ENCODE measurements around the gene GPR149. TPM values are rescaled to one million over a fixed set of nuclear protein-coding genes. Genes with fewer than 3 reads are reported as not detected.

The GPR149 gene
- total and polyA plus RNA-seq, 2 of the 8 experiments (the other 6 are each of a cell fraction or from before 2014, with no cell fraction given), result not detected

- Histone ChIP-seq H3K79me1 (ENCODE audit: low read depth, low read length) (no peaks in the 10 kb centered on the region; the same call in 1 of the 2 replicates), H3K4me1 (replicated peaks in 1 of 4; ENCODE audit: control insufficient read depth in 3 of 4, insufficient read depth in 4 of 4, low read length in 3 of 4) (no peaks in the 10 kb centered on the region), H3K56ac (replicated peaks; ENCODE audit: insufficient read length, low read depth, low read length) (no peak overlapping the region), H2AK5ac (ENCODE audit: low read depth, low read length) (no peak overlapping the region), H3K9ac (replicated peaks in 1 of 4; ENCODE audit: extremely low read depth in 1 of 4, low read depth in 3 of 4, low read length in 3 of 4) (no peak overlapping the region), H3K27ac (ENCODE audit: low read depth, low read length) (no peak overlapping the region), H3K27me3 (replicated peaks in 1 of 4; ENCODE audit: control insufficient read depth in 3 of 4, extremely low read depth in 1 of 4, insufficient read depth in 3 of 4, low read length in 3 of 4) (no peaks in the 10 kb centered on the region), H2BK5ac (ENCODE audit: low read depth, low read length) (no peak overlapping the region), H2BK12ac (ENCODE audit: low read depth, low read length) (no peak overlapping the region), H4K91ac (replicated peaks; ENCODE audit: insufficient read length, low read length) (no peak overlapping the region), H2BK15ac (ENCODE audit: low read length) (no peak overlapping the region), H3K4me3 (ENCODE audit: extremely low read depth in 1 of 4, insufficient read depth in 2 of 4, low read depth in 3 of 4, low read length in 4 of 4) (no peak overlapping the region), H2BK120ac (replicated peaks; ENCODE audit: low read depth, low read length) (no peak overlapping the region), H3K36me3 (ENCODE audit: control insufficient read depth in 2 of 4, insufficient read depth in 4 of 4, low read length in 3 of 4) (peaks cover 12 to 83% (median 27%) of the 10 kb centered on the region in 4 experiments), H3K4me2 (ENCODE audit: insufficient read depth in 1 of 2, low read depth in 2 of 2, low read length in 2 of 2) (no peak overlapping the region), H3K14ac (ENCODE audit: insufficient read length) (no peak overlapping the region), H4K20me1 (replicated peaks in 1 of 2; ENCODE audit: control insufficient read depth in 1 of 2, insufficient read depth in 2 of 2, low read length in 2 of 2) (peaks cover 4 to 5% of the 10 kb centered on the region in 2 experiments), H2AFZ (ENCODE audit: low read length) (no peak overlapping the region), H3K18ac (ENCODE audit: extremely low read depth, low read length) (no peak overlapping the region), H3K79me2 (ENCODE audit: control insufficient read depth in 1 of 2, insufficient read depth in 2 of 2, low read length in 2 of 2) (peaks cover 0 to 39% of the 10 kb centered on the region in 2 experiments; a peak in 3 of 4 replicates), H3K23ac (ENCODE audit: insufficient read length) (no peak overlapping the region), H3K23me2 (ENCODE audit: low read depth, low read length) (no peaks in the 10 kb centered on the region), H3K4ac (replicated peaks; ENCODE audit: insufficient read length, low read depth, low read length) (no peak overlapping the region), H3K9me3 (ENCODE audit: insufficient read depth in 2 of 2, low read depth in 1 of 2, low read length in 1 of 2) (no peaks in the 10 kb centered on the region), H4K5ac (ENCODE audit: insufficient read length, low read depth, low read length) (no peak overlapping the region), H4K8ac (ENCODE audit: extremely low read depth, insufficient read depth, low read length) (no peak overlapping the region), H2BK20ac (ENCODE audit: low read length) (no peak overlapping the region)
- DNase-seq (ENCODE audit: low read depth in 1 of 2, low spot score in 2 of 2) (no peak), FAIRE-seq (no peak)
- no peak for TF ChIP-seq PHF8 (conservative IDR thresholded peaks at IDR 0.05; ENCODE audit: low read depth, low read length)
- TF ChIP-seq SP2 (IDR thresholded peaks at IDR 0.05; ENCODE audit: low read length), result no peak
- TF ChIP-seq TAF1 (IDR thresholded peaks at IDR 0.05; ENCODE audit: low read depth, low read length), result no peak
- no peak for TF ChIP-seq BACH1 (IDR thresholded peaks at IDR 0.05; ENCODE audit: low read length)
- TF ChIP-seq KDM1A (IDR thresholded peaks at IDR 0.05; ENCODE audit: borderline replicate concordance, low read length), result no peak
- no peak for TF ChIP-seq USF2 (IDR thresholded peaks at IDR 0.05; ENCODE audit: low read length)
- no peak for TF ChIP-seq KDM5A (IDR thresholded peaks at IDR 0.05; ENCODE audit: low read length)
- TF ChIP-seq CHD2 (IDR thresholded peaks at IDR 0.05; ENCODE audit: low read length), result no peak
- TF ChIP-seq SP4 (IDR thresholded peaks at IDR 0.05; ENCODE audit: low read length), result no peak
- no peak for TF ChIP-seq POLR2AphosphoS5 (IDR thresholded peaks at IDR 0.05; ENCODE audit: low read depth, low read length)
- TF ChIP-seq RNF2 (IDR thresholded peaks at IDR 0.05; ENCODE audit: borderline replicate concordance, low read depth, low read length, missing control alignments, poor library complexity, severe bottlenecking), result no peak
- TF ChIP-seq JUND (IDR thresholded peaks at IDR 0.05; ENCODE audit: low read length), result no peak
- TF ChIP-seq CBX8 (IDR thresholded peaks at IDR 0.05; ENCODE audit: borderline replicate concordance, low read depth, low read length), result no peak
- TF ChIP-seq EP300 (IDR thresholded peaks at IDR 0.05; ENCODE audit: borderline replicate concordance in 1 of 2, low read depth in 2 of 2, low read length in 2 of 2), result no peak
- TF ChIP-seq MAFK (IDR thresholded peaks at IDR 0.05; ENCODE audit: low read depth, low read length), result no peak
- CTCF ChIA-PET (ENCODE audit: partially characterized antibody), result interaction anchor here (1.1 kb wide), 1 partner anchor 9 kb away, joined by 4 read pairs; no protein-coding TSS in a partner anchor
- POLR2A ChIA-PET (ENCODE audit: partially characterized antibody), result interaction anchor here (1.2 kb wide), 1 partner anchor 9 kb away, joined by 4 read pairs; no protein-coding TSS in a partner anchor
These were observed 119.2 kb downstream of the GPR149 start for GRCh38 chr3:154310840-154311239.

Measured in H1 (cell line).